ENCODE data around the gene WDR91. TPM values are rescaled to one million over a fixed set of nuclear protein-coding genes. Genes with fewer than 3 reads are reported as not detected.

The WDR91 gene
- total and polyA plus RNA-seq, 2 donors (not counting 3 experiments of a cell fraction or from before 2014, with no cell fraction given), result 6.7 to 7.0 TPM

DNA sequence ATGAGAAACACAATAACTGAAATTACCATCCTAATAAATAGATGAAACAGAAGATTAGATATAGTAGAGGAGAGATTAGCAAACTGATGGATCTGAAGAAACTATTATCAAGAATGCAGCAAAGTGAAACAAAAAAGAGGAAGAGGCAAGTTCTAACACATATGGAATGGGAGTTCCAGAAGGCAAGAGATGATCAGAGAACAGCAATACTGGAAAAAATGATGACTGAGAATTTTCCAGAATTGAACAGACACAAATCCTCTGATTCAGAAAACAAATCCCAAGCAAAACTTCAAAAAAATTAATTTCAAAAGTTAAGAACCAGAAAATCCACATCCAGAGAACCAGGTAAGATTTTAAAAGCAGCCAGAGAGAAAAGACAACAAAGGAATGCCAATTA lies 20.6 kb downstream of the WDR91 start:
- Histone ChIP-seq H3K9ac (replicated peaks; ENCODE audit: extremely low read depth, insufficient read depth, low read length) (no peak overlapping the region), H3K4me3 (replicated peaks in 1 of 3; ENCODE audit: insufficient read depth in 1 of 3, low read depth in 1 of 3, low read length in 3 of 3) (no peak overlapping the region), H4K20me1 (replicated peaks; ENCODE audit: control insufficient read depth, extremely low read depth, insufficient read depth, low read length) (no peaks in the 10 kb centered on the region), H3K27ac (ENCODE audit: insufficient read depth, low read depth, low read length) (no peak overlapping the region), H3K4me2 (ENCODE audit: insufficient read depth, low read length) (no peak overlapping the region), H3K36me3 (ENCODE audit: control insufficient read depth in 2 of 2, extremely low read depth in 1 of 2, insufficient read depth in 2 of 2, low read length in 2 of 2) (peaks cover 2 to 14% of the 10 kb centered on the region in 2 experiments), H3K4me1 (ENCODE audit: control insufficient read depth, extremely low read depth, insufficient read depth, low read length) (no peaks in the 10 kb centered on the region), H3K9me3 (replicated peaks; ENCODE audit: control insufficient read depth, insufficient read depth, low read length) (no peaks in the 10 kb centered on the region), H3K27me3 (ENCODE audit: control insufficient read depth in 2 of 2, insufficient read depth in 2 of 2, low read length in 2 of 2) (no peaks in the 10 kb centered on the region), H3K79me2 (ENCODE audit: control insufficient read depth, insufficient read depth, low read length) (no peaks in the 10 kb centered on the region), H2AFZ (ENCODE audit: low read depth, low read length) (no peak overlapping the region), H3K9me1 (replicated peaks; ENCODE audit: control insufficient read depth, extremely low read depth, insufficient read depth, low read length) (no peaks in the 10 kb centered on the region)
- intact Hi-C loops (cut with micrococcal nuclease) (no loop called here), dilution Hi-C loops (cut with MboI; ENCODE audit: extremely low pct_ligation_motif_present, low sequenced_read_pairs) (no loop called here)
- DNase-seq (ENCODE audit: low read depth, low spot score) (no peak), FAIRE-seq (no peak)
- CTCF ChIA-PET, result no interaction called here
- TF ChIP-seq MYC (IDR thresholded peaks at IDR 0.05; ENCODE audit: low read depth, low read length) (no peak), FOS (IDR thresholded peaks at IDR 0.05; ENCODE audit: borderline replicate concordance, insufficient read depth, low read length) (no peak), GATA2 (IDR thresholded peaks at IDR 0.05; ENCODE audit: insufficient read depth, insufficient read length, low read depth, low read length) (no peak), JUN (IDR thresholded peaks at IDR 0.05; ENCODE audit: borderline replicate concordance, insufficient read depth, insufficient read length, low read depth) (no peak)
- BruUV-seq (replicated peaks), result no TSS peak
- POLR2A ChIA-PET, result no interaction called here

DNA sequence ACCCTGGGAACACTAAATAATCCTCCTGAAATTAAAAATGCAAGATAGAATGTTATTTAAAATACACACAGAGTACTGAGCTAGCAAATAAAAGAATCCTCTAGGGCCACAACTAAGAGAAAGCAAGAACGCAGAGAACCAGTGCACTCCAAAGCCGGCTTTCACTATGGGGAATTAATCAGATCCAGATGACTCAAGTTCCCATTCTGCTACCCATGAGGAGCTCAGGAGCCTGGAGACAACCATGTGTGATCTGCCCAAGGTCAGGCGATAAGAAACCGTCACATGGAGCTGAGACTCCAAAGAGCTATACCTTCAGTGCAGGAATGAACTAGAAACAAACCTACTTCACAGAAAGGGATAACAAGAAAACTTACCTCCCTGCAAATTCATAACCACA lies 21.4 kb downstream of the WDR91 start:
- FAIRE-seq (no peak), DNase-seq (ENCODE audit: low read depth, low spot score) (no peak)
- H3K27me3 ChIP-seq (ENCODE audit: control insufficient read depth in 2 of 2, insufficient read depth in 2 of 2, low read length in 2 of 2), result no peaks in the 10 kb centered on the region
- no TSS peak for BruUV-seq (replicated peaks)
- H3K4me1 ChIP-seq (ENCODE audit: control insufficient read depth, extremely low read depth, insufficient read depth, low read length), result no peaks in the 10 kb centered on the region
- no peaks in the 10 kb centered on the region for H4K20me1 ChIP-seq (replicated peaks; ENCODE audit: control insufficient read depth, extremely low read depth, insufficient read depth, low read length)
- H3K27ac ChIP-seq (ENCODE audit: insufficient read depth, low read depth, low read length), result no peak overlapping the region
- CTCF ChIA-PET, result no interaction called here
- H3K4me2 ChIP-seq (ENCODE audit: insufficient read depth, low read length), result no peak overlapping the region
- TF ChIP-seq JUN (IDR thresholded peaks at IDR 0.05; ENCODE audit: borderline replicate concordance, insufficient read depth, insufficient read length, low read depth) (no peak), GATA2 (IDR thresholded peaks at IDR 0.05; ENCODE audit: insufficient read depth, insufficient read length, low read depth, low read length) (no peak), FOS (IDR thresholded peaks at IDR 0.05; ENCODE audit: borderline replicate concordance, insufficient read depth, low read length) (no peak), POLR2AphosphoS5 (IDR thresholded peaks at IDR 0.05; ENCODE audit: insufficient read depth, low read depth, low read length) (no peak), EZH2 (IDR thresholded peaks at IDR 0.05; ENCODE audit: borderline replicate concordance, low read depth, low read length, severe bottlenecking) (no peak), MYC (IDR thresholded peaks at IDR 0.05; ENCODE audit: low read depth, low read length) (no peak), POLR2A (IDR thresholded peaks at IDR 0.05; ENCODE audit: low read depth, low read length) (no peak)
- TF ChIP-seq, protein P1, sequence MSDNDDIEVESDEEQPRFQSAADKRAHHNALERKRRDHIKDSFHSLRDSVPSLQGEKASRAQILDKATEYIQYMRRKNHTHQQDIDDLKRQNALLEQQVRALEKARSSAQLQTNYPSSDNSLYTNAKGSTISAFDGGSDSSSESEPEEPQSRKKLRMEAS (IDR thresholded peaks at IDR 0.05; ENCODE audit: insufficient read depth, insufficient read length), result no peak
- TF ChIP-seq, protein P2, sequence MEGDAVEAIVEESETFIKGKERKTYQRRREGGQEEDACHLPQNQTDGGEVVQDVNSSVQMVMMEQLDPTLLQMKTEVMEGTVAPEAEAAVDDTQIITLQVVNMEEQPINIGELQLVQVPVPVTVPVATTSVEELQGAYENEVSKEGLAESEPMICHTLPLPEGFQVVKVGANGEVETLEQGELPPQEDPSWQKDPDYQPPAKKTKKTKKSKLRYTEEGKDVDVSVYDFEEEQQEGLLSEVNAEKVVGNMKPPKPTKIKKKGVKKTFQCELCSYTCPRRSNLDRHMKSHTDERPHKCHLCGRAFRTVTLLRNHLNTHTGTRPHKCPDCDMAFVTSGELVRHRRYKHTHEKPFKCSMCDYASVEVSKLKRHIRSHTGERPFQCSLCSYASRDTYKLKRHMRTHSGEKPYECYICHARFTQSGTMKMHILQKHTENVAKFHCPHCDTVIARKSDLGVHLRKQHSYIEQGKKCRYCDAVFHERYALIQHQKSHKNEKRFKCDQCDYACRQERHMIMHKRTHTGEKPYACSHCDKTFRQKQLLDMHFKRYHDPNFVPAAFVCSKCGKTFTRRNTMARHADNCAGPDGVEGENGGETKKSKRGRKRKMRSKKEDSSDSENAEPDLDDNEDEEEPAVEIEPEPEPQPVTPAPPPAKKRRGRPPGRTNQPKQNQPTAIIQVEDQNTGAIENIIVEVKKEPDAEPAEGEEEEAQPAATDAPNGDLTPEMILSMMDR (IDR thresholded peaks at IDR 0.05; ENCODE audit: extremely low read depth in 1 of 2, insufficient read depth in 1 of 2, low read depth in 1 of 2, low read length in 2 of 2), result no peak
- H3K9ac ChIP-seq (replicated peaks; ENCODE audit: extremely low read depth, insufficient read depth, low read length), result no peak overlapping the region
- H3K79me2 ChIP-seq (ENCODE audit: control insufficient read depth, insufficient read depth, low read length), result no peaks in the 10 kb centered on the region
- peaks cover 2 to 16% of the 10 kb centered on the region in 2 experiments for H3K36me3 ChIP-seq (ENCODE audit: control insufficient read depth in 2 of 2, extremely low read depth in 1 of 2, insufficient read depth in 2 of 2, low read length in 2 of 2)
- H3K4me3 ChIP-seq (replicated peaks in 1 of 3; ENCODE audit: insufficient read depth in 1 of 3, low read depth in 1 of 3, low read length in 3 of 3), result no peak overlapping the region
- H2AFZ ChIP-seq (ENCODE audit: low read depth, low read length), result no peak overlapping the region
- intact Hi-C loops (cut with micrococcal nuclease) (no loop called here), dilution Hi-C loops (cut with MboI; ENCODE audit: extremely low pct_ligation_motif_present, low sequenced_read_pairs) (no loop called here)
- POLR2A ChIA-PET, result no interaction called here
- H3K9me1 ChIP-seq (replicated peaks; ENCODE audit: control insufficient read depth, extremely low read depth, insufficient read depth, low read length), result no peaks in the 10 kb centered on the region
- no peaks in the 10 kb centered on the region for H3K9me3 ChIP-seq (replicated peaks; ENCODE audit: control insufficient read depth, insufficient read depth, low read length)

Data from endothelial cell of umbilical vein (primary cell).